ENCODE results near the gene CST8.

CST8 gene

GRCh38 chr20:23526850-23527249 lies 35.9 kb downstream of the CST8 start:
- no peak for DNase-seq

- no peak for DNase-seq
Observed at GRCh38 chr20:23528867-23529431, 38.0 kb downstream of the CST8 start.

- no peak for DNase-seq
Observed at GRCh38 chr20:23530937-23531567, 40.1 kb downstream of the CST8 start.

GRCh38 chr20:23532533-23532932 lies 41.6 kb downstream of the CST8 start:
- no peak for DNase-seq

GRCh38 chr20:23533161-23533560 lies 42.2 kb downstream of the CST8 start:
- no peak for DNase-seq

DNA sequence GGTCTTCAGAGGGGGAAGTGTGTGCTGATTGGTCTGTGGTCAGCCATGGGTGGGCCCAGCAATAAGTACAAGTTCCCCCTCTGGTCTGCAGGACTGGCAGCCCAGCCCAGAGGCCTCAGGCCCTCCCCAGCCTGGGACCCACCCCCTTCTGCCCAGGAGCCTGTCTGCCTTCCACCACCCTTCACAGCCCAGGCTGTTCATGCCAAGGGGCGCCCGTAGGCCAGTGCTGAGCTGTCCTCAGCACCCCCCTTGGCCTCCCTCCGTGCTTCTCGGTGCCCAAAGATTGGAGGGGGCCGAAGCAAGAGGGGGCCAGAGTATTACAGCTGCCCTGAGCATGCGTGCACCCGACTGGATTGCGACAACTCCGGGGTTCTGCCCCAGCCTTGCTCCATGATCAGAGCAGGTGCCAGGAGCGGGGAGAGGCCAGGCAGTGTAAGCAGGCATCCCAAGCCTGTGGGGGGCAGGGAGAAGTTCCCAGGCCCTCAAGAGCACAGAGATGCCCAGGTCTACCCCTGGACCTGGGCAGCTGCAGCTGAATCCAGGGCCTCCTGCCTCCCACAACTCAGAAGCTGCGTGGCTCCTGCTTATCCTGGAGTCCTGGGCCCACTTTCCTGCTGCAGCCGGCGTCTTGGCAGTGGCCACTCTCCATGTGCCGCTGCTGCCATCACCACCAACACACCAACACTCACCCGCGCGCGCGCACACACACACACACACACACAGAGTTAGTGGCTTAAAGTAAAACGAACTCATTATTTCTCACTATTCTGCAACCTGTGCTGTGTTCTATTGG lies 44.1 kb downstream of the CST8 start:
- no peak for DNase-seq

DNA sequence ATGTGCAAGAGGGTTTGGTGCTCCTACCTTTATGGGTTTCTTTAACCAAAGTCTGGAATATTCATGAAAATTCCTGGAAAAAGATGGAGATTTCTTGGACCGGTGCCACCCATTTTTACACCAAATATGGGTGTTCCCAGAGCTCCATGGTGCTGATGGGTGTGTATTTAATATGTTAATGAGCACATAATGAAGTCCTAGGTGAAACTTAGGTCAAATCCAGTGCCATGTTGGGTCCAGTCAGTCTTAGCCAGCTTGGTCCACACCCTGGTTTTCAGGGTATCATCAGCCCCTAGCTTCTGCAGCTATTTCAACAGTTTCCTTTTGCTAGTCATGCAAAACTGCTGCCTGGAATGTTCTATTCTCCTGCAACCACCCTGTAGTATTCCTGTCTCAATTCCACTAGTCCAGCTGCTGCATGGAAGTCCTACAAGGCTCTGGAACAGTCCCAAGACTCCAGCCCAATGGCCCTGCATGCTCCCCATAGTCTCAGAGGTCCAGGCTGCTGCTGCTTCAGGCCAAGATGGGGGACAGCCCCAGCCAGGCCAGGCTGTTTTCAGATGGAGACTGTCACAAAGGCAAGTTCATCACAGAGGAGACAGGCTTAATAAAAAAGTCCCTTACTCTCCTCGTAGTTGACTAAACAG lies 45.5 kb downstream of the CST8 start:
- DNase-seq: no peak

DNA sequence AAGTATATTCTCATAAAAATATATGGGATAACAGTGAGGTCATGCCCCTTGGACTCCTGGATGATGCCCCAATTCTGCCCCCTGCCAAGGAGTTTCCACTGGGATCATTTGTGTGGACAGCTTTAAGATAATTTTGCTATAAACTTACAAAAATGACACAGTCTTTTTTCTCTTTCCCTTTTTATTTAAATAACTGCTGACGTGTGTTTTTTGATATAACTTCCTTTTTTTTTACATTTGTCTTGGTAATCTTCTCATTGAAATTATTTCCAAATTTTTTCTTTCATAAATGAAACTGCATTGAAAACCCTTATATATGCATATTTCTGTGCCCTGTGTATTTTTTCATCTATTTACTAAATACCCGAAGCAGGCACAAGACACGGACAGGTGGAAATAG lies 46.1 kb downstream of the CST8 start:
- DNase-seq: no peak

GRCh38 chr20:23540624-23541023 lies 49.7 kb downstream of the CST8 start:
- DNase-seq: no peak

GRCh38 chr20:23541330-23541729 lies 50.4 kb downstream of the CST8 start:
- DNase-seq: no peak

GRCh38 chr20:23541776-23542175 lies 50.9 kb downstream of the CST8 start:
- no peak for DNase-seq

DNA sequence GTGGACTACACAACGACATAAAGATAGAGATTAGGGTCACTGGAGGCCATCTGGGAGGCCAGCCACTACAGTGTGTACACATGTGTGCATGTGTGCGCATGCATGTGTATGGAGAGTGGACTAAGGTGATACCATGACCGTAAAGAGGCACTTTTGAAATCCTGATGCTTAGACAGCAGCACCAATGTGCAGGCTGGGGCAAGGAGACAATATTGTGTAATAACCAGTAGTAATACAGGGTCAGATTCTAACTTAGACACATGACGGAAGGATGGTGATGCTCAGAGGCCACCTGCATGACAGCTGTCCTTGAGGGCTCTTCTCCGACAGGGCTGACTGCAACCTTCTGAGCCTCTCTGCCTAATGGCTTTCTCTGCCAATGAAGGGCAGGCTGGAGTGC lies 51.9 kb downstream of the CST8 start:
- no peak for DNase-seq

DNA sequence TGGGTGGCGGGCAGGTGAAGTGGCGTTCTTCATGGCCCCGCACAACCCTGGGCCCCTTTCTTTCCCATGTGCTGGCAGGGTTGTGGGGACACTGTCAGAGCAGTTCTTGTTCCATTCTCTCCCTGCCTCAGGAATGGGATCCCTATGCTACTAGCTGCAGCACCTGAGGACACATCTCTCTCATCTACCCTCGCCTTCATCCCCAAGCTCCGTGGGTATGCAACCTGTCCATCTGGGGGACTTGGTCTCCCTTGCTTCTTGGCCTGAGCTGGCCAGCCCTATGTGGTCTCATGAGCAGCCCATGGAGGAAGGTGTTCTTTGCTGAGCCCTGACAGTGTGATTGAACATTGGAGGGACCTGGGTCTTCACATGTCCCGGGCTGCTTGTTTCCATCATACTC lies 53.2 kb downstream of the CST8 start:
- DNase-seq: no peak
